ENCODE results near the gene PRKCE.

Gene PRKCE

GRCh38 chr2:45902380-45902779 is 250.9 kb downstream of the PRKCE start:
- DNase-seq (ENCODE audit: insufficient read length, low spot score) (no peak), FAIRE-seq (no peak)
- no peak for TF ChIP-seq CTCF (IDR thresholded peaks at IDR 0.05; ENCODE audit: insufficient read depth, missing control alignments)

GRCh38 chr2:45902781-45903375 is 251.4 kb downstream of the PRKCE start:
- no peak for DNase-seq (ENCODE audit: insufficient read length, low spot score)
- FAIRE-seq, result no peak
- no peak for TF ChIP-seq CTCF (IDR thresholded peaks at IDR 0.05; ENCODE audit: insufficient read depth, missing control alignments)

GRCh38 chr2:45904267-45904945 is 252.9 kb downstream of the PRKCE start:
- FAIRE-seq (no peak), DNase-seq (ENCODE audit: insufficient read length, low spot score) (peak; percentile 41)
- TF ChIP-seq CTCF (IDR thresholded peaks at IDR 0.05; ENCODE audit: insufficient read depth, missing control alignments), result no peak

- TF ChIP-seq CTCF (IDR thresholded peaks at IDR 0.05; ENCODE audit: insufficient read depth, missing control alignments), result no peak
- no peak for DNase-seq (ENCODE audit: insufficient read length, low spot score)
- FAIRE-seq, result no peak
Observed at GRCh38 chr2:45904946-45905631, 253.6 kb downstream of the PRKCE start.

GRCh38 chr2:45905632-45905958 is 254.1 kb downstream of the PRKCE start:
- DNase-seq (ENCODE audit: insufficient read length, low spot score), result no peak
- FAIRE-seq, result no peak
- no peak for TF ChIP-seq CTCF (IDR thresholded peaks at IDR 0.05; ENCODE audit: insufficient read depth, missing control alignments)

- no peak for DNase-seq (ENCODE audit: insufficient read length, low spot score)
- TF ChIP-seq CTCF (IDR thresholded peaks at IDR 0.05; ENCODE audit: insufficient read depth, missing control alignments), result no peak
- no peak for FAIRE-seq
Observed at GRCh38 chr2:45907592-45907991, 256.1 kb downstream of the PRKCE start.

All from D721Med (cell line).